Stimulated activated naive B cell treated with anti-CD40 and anti-IgM and Interleukin-4, amounts not matched to agents 10 μg/mL and 1 μg/mL and 100 μg/mL, for 72 hours (primary cell): Measurements from ENCODE around the gene CALU.

ENCODE experiments used
- ATAC-seq, 2 donors: fragments of 150-1000 bp; cut with Tn5 transposase; replicated peaks; 2 replicates each; pipeline ENCODE4 v1.10.0; 2021; ENCODE audit warnings: moderate library complexity in 1 of 2
- DNase-seq: peaks from one replicate; pipeline ENCODE4 v3.0.0; 2021
- H3K27ac Mint-ChIP-seq: one replicate; pipeline ENCODE4 v1.8.0; 2022; ENCODE audit warnings: mild to moderate bottlenecking, mixed read lengths
- H3K27me3 Mint-ChIP-seq, 2 donors: one replicate each; pipeline ENCODE4 v1.8.0; 2022; ENCODE audit warnings: mixed read lengths in 2 of 2
- H3K36me3 Mint-ChIP-seq, 2 donors: one replicate each; pipeline ENCODE4 v1.8.0; 2022; ENCODE audit warnings: mixed read lengths in 2 of 2, mild to moderate bottlenecking in 1 of 2
- H3K4me1 Mint-ChIP-seq, 2 donors: one replicate each; pipeline ENCODE4 v1.8.0; 2022; ENCODE audit warnings: mixed read lengths in 2 of 2, mild to moderate bottlenecking in 1 of 2
- H3K4me3 Mint-ChIP-seq, 2 donors: one replicate each; pipeline ENCODE4 v1.8.0; 2022; ENCODE audit warnings: mild to moderate bottlenecking in 2 of 2, mixed read lengths in 2 of 2, moderate library complexity in 1 of 2
- H3K9me3 Mint-ChIP-seq, 2 donors: one replicate each; pipeline ENCODE4 v1.8.0; 2022; ENCODE audit warnings: mixed read lengths in 2 of 2, mild to moderate bottlenecking in 1 of 2

CALU gene

DNA sequence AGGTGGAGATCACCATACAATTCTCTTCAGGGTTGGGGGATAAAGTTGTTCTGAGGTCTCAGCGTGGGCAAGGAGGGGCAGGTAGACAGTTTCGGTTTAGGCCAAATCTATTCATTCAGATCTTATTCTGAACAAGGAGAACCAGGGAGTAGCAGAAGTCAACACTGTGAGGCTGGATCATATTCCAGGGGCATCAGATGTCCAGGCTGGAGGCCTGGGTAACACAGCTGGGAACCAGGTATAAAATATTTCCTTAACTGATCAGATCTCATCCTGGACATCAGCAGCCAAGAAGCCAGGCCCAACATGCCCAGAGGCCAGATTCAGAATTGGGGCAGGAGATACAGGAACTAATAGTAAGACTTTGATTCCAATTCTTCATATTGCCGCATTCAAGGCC lies 71.8 kb downstream of the CALU start:
- no peak for DNase-seq
- ATAC-seq: no peak
- peaks cover 0 to 5% of the 10 kb centered on the region in 2 donors for H3K4me1 Mint-ChIP-seq
- no peaks in the 10 kb centered on the region for H3K27me3 Mint-ChIP-seq
- peaks cover 0 to 3% of the 10 kb centered on the region in 2 donors for H3K36me3 Mint-ChIP-seq
- no peak overlapping the region for H3K27ac Mint-ChIP-seq
- no peak overlapping the region for H3K4me3 Mint-ChIP-seq
- H3K9me3 Mint-ChIP-seq: no peaks in the 10 kb centered on the region

DNA sequence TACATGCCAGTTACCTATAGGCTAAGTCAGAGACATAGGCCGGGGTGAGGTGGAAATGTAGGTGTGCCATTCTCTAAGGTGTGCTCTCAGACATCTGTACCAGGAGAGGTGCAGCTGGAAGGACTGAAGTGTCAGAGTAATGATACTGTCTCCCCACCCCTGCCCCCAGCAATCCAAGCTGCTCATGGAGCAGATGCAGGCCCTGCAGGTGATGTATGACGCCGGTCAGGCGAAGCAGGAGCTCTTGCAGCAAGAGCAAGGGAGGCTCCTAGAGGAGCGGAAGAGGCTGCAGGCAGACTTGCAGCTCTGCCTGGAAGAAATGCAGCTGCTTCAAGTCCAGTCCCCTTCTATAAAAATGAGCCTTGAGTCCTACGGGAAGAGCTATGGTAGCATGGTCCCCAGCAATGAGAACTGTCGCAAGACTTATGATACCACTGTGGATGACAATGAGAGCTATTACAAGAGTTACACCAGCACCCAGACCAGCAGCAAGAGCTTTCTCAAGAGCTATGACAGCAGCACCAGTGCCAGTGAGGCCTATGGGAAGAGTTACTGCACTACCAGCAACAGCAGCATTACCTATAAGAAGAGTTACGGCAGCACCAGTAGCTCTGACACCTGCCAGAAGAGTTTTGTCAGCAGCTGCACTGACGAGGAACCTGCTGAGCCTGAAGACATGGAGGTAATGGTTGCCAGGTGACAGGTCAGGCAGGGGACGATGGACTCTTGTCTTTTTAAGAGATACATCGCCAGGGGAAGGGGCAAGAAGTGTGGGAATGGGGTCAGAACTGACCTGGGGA lies 72.7 kb downstream of the CALU start:
- Mint-ChIP-seq H3K36me3 (no peaks in the 10 kb centered on the region), H3K27me3 (no peaks in the 10 kb centered on the region), H3K4me1 (peaks cover 0 to 5% of the 10 kb centered on the region in 2 donors), H3K9me3 (no peaks in the 10 kb centered on the region), H3K4me3 (no peak overlapping the region), H3K27ac (no peak overlapping the region)
- no peak for DNase-seq
- no peak for ATAC-seq

DNA sequence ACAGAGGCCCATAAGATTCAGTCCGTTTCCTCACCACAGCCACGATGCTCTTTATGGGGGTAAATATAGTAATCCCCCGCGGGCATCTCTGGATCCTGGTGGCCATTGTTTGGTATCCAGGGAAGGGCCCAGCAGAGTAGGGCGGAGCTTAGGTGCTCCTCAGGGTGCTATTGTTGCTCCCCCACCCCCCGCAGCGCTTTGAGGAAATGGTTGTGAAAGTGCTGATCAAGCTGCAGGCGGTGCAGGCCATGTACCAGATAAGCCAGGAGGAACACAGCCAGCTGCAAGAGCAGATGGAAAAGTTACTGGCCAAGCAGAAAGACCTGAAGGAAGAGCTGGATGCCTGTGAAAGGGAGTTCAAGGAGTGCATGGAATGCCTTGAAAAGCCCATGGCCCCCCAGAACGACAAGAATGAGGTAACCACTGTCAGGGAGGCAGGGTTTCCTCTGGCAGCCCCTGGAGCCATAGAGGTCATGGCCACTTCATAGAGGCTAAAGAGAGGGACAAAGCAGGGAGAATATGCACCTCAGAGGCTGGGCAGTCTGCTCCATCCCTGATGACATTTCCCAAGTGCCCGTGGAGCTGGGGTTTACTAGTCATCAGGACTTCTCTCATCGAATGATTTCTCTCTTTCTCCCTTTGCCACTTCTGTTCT lies 73.5 kb downstream of the CALU start:
- Mint-ChIP-seq H3K4me3 (no peak overlapping the region), H3K4me1 (peaks cover 0 to 5% of the 10 kb centered on the region in 2 donors), H3K27ac (no peak overlapping the region), H3K27me3 (no peaks in the 10 kb centered on the region), H3K9me3 (no peaks in the 10 kb centered on the region), H3K36me3 (no peaks in the 10 kb centered on the region)
- DNase-seq: no peak
- no peak for ATAC-seq

DNA sequence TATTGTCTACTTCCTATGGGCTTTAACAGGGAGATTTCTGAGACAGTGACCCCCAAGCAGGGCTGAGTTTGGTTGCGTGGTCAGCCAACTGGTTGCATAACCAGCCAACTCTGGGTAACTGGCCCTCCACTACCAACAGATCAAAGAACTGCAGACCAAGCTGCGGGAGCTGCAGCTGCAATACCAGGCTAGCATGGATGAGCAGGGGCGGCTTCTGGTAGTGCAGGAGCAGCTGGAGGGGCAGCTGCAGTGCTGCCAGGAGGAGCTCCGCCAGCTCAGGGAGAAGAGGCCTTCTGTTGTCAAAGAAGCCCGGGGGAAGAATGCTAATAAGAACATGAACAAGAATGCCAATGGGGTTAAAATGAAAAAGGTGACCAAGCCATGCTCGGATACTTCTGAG lies 75.3 kb downstream of the CALU start:
- Mint-ChIP-seq H3K36me3 (no peaks in the 10 kb centered on the region), H3K4me1 (peaks cover 0 to 5% of the 10 kb centered on the region in 2 donors), H3K4me3 (no peak overlapping the region), H3K9me3 (no peaks in the 10 kb centered on the region), H3K27ac (no peak overlapping the region), H3K27me3 (peaks cover 4 to 6% of the 10 kb centered on the region in 2 donors)
- DNase-seq (no peak), ATAC-seq (no peak)

DNA sequence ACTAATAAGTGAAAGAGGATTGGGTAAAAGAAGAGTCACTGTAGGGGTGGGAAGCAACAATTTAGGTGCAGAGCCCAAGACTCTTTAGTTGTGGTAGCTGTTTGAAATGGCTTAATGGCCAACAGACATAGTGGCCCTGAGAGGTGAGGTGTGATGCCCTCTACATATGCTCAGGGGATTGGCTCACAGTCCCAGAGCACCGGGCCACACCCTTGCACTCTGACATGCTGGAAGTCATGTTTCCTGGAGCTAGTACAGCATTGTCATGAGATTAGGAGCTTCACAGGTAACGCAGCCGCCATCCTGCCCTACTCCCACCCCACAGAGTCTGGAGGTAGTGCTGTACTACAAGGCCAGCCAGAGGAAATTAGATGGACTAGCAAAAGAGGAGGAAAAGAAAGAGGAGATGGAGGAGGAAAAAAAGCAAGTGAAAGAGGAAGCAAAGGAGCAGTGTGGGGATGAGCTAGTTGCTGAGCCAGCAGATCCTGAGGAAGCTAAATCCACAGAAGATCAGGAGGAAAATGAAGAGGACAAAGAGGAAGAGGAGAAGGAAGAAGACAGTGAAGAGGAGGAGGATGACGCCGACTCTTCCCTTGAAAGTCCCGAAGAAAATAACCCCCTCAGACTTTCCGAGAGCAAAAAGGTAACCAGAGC lies 76.3 kb downstream of the CALU start:
- Mint-ChIP-seq H3K36me3 (no peaks in the 10 kb centered on the region), H3K27ac (no peak overlapping the region), H3K27me3 (peaks cover 4 to 6% of the 10 kb centered on the region in 2 donors), H3K4me1 (peaks cover 5 to 7% of the 10 kb centered on the region in 2 donors), H3K9me3 (no peaks in the 10 kb centered on the region), H3K4me3 (no peak overlapping the region)
- DNase-seq (no peak), ATAC-seq (no peak)

DNA sequence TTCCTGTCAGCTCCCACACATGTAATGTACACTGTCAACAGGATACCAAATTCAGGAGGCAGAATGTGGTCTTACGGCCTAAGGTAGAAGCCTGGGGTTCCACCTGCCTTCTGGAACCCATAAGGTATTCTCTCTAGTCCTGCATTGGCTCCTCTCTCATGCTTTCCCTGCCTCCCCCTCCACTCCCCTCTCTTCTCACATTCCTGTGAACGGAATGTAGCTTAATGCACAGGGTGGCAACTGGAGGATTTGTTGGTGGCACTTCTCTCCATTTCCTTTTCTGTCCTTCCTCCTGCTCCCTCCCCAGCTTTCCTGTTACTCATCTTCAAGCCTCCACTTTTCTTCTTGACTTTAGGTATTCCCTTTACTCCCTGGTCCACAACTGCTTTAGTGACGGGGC lies 79.5 kb downstream of the CALU start:
- Mint-ChIP-seq H3K9me3 (no peaks in the 10 kb centered on the region), H3K36me3 (no peaks in the 10 kb centered on the region), H3K4me1 (peaks cover 5 to 7% of the 10 kb centered on the region in 2 donors), H3K27me3 (peaks cover 4 to 6% of the 10 kb centered on the region in 2 donors), H3K27ac (no peak overlapping the region), H3K4me3 (no peak overlapping the region)
- ATAC-seq (no peak), DNase-seq (no peak)
